Suprapubic skin (tissue), 4 donors: ENCODE measurements around the gene ENPP7.

Experiments
- CTCF ChIP-seq, 2 donors: fragments of 200-600 bp in 1 of 2; fragments of 450-650 bp in 1 of 2; sonication (generic) in 1 of 2; IDR thresholded peaks; one replicate each; pipeline ENCODE4 v1.5.1; 2016 to 2019; ENCODE audit warnings: antibody characterized with exemption in 2 of 2, mild to moderate bottlenecking in 1 of 2, moderate library complexity in 1 of 2
- EP300 ChIP-seq: sonication (generic); formaldehyde crosslinking; IDR thresholded peaks from one replicate; pipeline ENCODE4 v1.6.1; 2017; ENCODE audit warnings: antibody characterized with exemption
- POLR2AphosphoS5 ChIP-seq, 3 donors: sonication (generic); formaldehyde crosslinking; IDR thresholded peaks; one replicate each; pipeline ENCODE4 v1.6.1; 2017; ENCODE audit warnings: antibody characterized with exemption in 3 of 3

GRCh38 chr17:79741401-79741750, 10.6 kb downstream of the ENPP7 start:
- no peak for TF ChIP-seq CTCF (IDR thresholded peaks at IDR 0.05)
- TF ChIP-seq EP300: no peak
- no peak for TF ChIP-seq POLR2AphosphoS5 (IDR thresholded peaks at IDR 0.05)
